IPS-NIHi7 (cell line): Measurements from ENCODE around the gene LMF2.

Experiments
- DNase-seq: peaks from one replicate; pipeline ENCODE4 v3.0.0; 2012; ENCODE audit warnings: mixed read lengths; ENCODE audit errors: extremely low spot score

LMF2 gene

GRCh38 chr22:50503475-50504145 lies 3.9 kb downstream of the LMF2 start:
- no peak for DNase-seq

- DNase-seq: no peak
Measured at GRCh38 chr22:50502628-50503474, 4.7 kb downstream of the LMF2 start.

GRCh38 chr22:50502096-50502495 lies 5.4 kb downstream of the LMF2 start:
- DNase-seq: no peak

- DNase-seq: no peak
Measured at GRCh38 chr22:50500452-50500851, 7.0 kb downstream of the LMF2 start.

GRCh38 chr22:50498322-50498890 lies 9.1 kb downstream of the LMF2 start:
- peak; percentile 87 for DNase-seq

- no peak for DNase-seq
Measured at GRCh38 chr22:50497093-50497492, 10.4 kb downstream of the LMF2 start.

- DNase-seq: no peak
Measured at GRCh38 chr22:50490531-50491308, 16.8 kb downstream of the LMF2 start.

- no peak for DNase-seq
Measured at GRCh38 chr22:50489363-50490243, 17.9 kb downstream of the LMF2 start.

- DNase-seq: no peak
Measured at GRCh38 chr22:50488886-50489285, 18.6 kb downstream of the LMF2 start.

- DNase-seq: no peak
Measured at GRCh38 chr22:50488006-50488677, 19.4 kb downstream of the LMF2 start.

GRCh38 chr22:50487290-50488005 lies 20.1 kb downstream of the LMF2 start:
- DNase-seq: no peak

- no peak for DNase-seq
Measured at GRCh38 chr22:50486561-50487289, 20.8 kb downstream of the LMF2 start, which contains the start of gene MIOX. Gene MIOX (plus strand): TSS chr22:50486859. CDS start chr22:50486898, 39 bp downstream.

GRCh38 chr22:50485221-50486131 lies 22.0 kb downstream of the LMF2 start:
- DNase-seq: no peak

GRCh38 chr22:50483977-50484853 lies 23.3 kb downstream of the LMF2 start:
- DNase-seq: no peak

GRCh38 chr22:50483556-50483955 lies 23.9 kb downstream of the LMF2 start:
- no peak for DNase-seq

- DNase-seq: no peak
Measured at GRCh38 chr22:50483106-50483505, 24.4 kb downstream of the LMF2 start.
